HG02840 (cell line): ENCODE measurements around the gene CACNG8.
"Not testable (repeated sequence)": the region's sequence is repeated elsewhere in the genome, so short reads cannot be mapped to it uniquely, and the experiment has no call there.

ENCODE experiments used
- ATAC-seq: cut with Tn5 transposase; IDR thresholded peaks from one replicate; pipeline ENCODE4 v1.9.1; 2021; ENCODE audit warnings: mild to moderate bottlenecking, moderate library complexity, moderate number of reproducible peaks; ENCODE audit not compliant: unreplicated experiment, low FRiP score

CACNG8 gene

DNA sequence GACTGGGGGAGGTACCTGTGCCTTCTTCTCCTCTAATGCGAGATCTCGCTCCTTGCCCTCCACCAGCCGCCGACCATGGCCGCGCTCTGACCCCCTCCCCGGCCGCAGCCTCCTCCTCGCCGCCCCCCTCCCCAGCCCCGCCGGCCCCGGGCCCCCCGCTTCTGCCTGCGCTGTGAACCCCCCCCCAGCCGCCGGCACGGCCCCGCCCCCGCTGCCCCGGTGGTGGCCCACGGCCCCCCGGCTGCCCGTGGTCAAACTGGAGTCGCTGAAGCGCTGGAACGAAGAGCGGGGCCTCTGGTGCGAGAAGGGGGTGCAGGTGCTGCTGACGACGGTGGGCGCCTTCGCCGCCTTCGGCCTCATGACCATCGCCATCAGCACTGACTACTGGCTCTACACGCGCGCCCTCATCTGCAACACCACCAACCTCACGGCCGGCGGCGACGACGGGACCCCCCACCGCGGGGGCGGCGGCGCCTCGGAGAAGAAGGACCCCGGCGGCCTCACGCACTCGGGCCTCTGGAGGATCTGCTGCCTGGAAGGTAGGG, at the start of gene CACNG8:
Gene CACNG8, plus strand, starts transcription at position 51 of the 545 bp plus-strand sequence.
- no peak for ATAC-seq

- no peak for ATAC-seq
Measured at GRCh38 chr19:53915000-53915399, 47.7 kb upstream of the CACNG8 start.

DNA sequence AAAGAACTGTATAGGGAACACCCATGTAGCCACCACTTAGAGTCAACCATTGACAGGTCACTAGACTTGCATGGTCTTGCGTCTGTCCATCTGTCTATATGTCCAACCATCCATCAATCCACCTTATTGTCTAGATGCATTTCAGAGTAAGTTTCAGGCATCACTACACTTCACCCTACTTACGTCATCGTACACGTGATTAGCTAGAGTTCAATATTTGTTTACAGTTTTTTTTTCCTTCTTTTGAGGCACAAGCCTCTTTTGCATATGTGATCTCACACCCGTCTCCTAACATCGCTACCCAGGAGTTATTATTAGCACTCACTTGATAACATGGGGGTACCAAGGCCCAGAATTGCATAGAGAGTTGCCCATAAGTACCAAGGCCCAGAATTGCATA, 46.7 kb upstream of the CACNG8 start:
- ATAC-seq: no peak

DNA sequence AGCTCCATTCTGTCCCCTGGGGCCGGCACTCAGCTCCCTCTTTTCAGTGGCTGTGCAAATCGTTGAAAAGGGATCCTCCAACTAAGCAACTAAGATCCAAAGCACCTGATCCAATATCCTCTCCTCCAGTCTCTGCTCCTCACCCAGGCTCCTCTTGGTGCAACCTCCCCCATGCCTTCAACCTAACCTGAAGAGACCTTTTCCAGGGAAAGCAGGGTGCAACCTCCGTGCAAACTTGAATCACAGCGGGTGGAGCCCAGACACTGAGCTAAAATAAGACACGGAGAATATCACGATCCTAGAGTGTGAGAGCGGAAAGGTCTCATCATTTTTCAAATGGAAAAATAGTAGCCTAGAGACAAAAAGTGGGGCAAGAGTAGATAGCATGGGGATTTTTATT, 45.4 kb upstream of the CACNG8 start:
- ATAC-seq: no peak

DNA sequence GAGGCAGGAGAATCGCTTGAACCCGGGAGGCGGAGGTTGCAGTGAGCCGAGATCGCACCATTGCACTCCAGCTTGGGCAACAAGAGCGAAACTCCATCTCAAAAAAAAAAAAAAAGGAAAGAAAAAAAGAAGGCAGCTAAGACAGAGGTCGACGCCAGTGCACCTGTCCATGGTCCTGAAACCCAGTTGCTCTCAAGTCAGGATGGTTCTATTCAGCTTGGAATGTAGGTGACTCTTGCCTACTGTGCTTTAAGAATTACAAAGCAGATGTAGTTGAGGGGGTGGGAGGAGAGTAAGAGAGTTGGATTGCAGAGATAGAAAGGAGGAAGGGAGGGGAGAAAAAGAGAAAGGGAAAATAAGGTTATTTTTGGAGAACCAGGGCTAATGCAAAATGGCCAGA, 35.0 kb upstream of the CACNG8 start:
- ATAC-seq: no peak

DNA sequence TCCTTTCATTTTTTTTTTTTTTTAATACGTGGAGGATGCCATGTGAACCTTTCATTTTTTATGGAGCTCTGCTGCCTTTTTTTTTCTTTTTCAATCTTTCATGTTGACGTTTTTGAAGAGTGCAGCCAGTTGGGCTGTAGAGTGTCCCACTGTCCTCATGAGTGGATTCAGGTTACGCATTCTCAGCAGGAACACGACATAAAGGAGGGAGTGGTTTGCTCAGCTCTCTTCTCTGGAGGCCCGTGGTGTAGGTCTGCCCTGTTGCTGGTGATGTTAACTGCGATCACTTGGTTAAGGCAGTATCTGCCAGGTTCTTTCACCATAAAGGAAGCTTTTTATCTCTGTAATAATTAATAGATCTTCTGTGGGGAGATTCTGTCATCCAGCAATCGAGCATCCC, 26.7 kb upstream of the CACNG8 start:
- ATAC-seq: no peak

DNA sequence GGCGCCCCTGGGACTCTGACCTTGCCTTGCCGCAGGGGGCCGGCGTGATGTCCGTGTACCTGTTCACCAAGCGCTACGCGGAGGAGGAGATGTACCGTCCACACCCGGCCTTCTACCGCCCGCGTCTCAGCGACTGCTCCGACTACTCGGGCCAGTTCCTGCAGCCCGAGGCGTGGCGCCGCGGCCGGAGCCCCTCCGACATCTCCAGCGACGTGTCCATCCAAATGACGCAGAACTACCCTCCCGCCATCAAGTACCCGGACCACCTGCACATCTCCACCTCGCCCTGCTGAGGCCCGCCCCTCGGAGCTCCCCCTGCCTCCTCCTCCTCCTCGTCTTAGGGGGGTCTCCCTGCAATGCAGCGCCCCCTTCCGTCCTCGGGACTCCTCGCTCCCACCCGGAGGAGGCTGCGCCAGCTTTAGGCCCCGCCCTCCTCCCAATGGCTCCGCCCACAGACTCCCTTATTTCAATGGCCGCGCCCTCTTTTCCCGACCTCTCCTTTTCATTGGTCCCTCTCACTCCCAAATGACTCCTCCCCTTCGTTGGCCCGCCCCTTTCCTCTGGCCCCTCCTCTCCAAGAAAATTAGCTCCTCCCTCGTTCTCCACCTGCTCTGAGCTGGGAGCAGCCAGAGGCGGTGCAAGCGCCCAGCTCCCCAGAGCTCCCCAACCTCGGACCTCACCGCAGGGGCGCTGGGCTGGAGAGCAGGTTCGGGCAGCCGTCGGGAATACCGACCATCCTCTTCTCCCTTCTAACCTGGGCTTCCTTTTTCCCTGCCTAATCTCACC, 20.5 kb upstream of the CACNG8 start:
- ATAC-seq: no peak

DNA sequence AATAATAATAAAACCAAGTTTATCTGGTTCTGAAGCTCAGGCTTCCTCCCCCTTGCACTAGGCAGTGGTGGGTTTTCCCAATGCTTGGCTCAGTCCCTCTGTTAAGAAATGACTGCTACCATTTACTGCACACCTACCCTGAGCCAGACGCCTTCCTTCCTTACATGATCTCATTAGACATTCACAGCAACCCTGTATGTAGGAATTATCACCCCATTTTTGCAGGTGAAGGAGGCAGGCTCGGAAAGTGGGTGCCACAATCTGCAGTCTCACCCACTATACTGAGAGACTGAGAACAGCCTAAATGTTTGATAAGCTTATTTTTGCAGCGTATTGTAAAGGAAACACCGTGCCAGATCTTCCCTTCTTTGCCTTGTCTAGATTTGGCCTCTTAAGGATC, 18.3 kb upstream of the CACNG8 start:
- no peak for ATAC-seq

GRCh38 chr19:53944933-53945332, 17.8 kb upstream of the CACNG8 start:
- no peak for ATAC-seq

GRCh38 chr19:53945441-53945840, 17.3 kb upstream of the CACNG8 start:
- no peak for ATAC-seq

- no peak for ATAC-seq
Measured at GRCh38 chr19:53945998-53946397, 16.7 kb upstream of the CACNG8 start.

- no peak for ATAC-seq
Measured at GRCh38 chr19:53947624-53948023, 15.1 kb upstream of the CACNG8 start.

DNA sequence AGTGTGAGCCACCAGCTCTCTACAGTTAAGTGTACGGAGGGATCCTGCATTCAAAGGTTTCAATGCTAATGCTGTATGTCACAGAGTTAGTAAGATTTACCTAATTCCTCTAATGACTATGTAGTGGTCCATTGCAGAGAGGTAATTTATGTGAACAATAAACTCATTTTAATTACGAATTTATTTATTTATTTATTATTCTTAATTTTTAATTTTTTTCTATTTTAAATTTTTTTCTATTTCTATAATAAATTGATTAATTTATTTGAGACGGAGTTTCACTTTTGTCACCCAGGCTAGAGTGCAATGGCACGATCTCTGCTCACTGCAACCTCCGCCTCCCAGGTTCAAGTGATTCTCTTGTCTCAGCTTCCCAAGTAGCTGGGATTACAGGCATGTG, 14.1 kb upstream of the CACNG8 start:
- ATAC-seq: not testable (repeated sequence)

GRCh38 chr19:53951436-53951835, 11.3 kb upstream of the CACNG8 start:
- ATAC-seq: no peak

- ATAC-seq: no peak
Measured at GRCh38 chr19:53951947-53952346, 10.8 kb upstream of the CACNG8 start.

DNA sequence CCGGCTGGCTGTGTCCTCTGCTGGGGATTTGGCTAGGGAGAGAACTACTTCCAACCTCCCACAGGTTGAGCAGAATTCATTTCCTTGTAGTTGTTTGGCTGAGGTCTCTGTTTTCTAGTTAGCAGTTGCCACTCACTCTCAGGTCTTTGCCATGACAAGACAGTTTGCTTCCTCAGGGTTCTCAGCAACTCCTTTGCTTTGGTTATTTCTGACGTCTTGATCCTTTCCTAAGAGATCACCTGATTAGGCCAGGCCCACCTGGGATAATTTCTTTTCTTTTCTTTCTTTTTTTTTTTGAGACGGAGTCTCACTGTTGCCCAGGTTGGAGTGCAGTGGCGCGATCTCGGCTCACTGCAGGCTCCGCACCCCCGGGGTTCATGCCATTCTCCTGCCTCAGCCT, 9.4 kb upstream of the CACNG8 start:
- no peak for ATAC-seq

- ATAC-seq: no peak
Measured at GRCh38 chr19:53957448-53958167, 5.1 kb upstream of the CACNG8 start.

DNA sequence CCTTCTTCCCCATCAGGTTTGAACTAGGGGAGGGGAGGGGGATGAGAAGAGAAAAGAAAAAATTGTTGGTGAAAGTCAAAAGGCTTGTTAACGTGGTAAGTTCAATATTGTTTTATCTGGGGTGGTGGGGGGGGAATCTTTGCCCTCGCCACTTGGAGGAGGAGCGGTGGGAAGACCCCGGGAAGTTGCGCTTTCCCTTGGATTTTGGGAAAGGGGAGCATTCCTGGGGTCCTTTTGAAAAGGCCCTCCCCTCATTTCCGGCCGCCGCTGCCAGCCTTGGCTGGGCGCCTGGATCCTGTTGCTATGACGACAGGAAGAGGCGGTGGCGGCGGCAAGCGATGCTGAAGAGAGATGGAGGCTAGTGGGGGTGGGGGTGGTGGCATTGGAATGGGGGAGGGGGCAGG, 4.6 kb upstream of the CACNG8 start:
- ATAC-seq: no peak

DNA sequence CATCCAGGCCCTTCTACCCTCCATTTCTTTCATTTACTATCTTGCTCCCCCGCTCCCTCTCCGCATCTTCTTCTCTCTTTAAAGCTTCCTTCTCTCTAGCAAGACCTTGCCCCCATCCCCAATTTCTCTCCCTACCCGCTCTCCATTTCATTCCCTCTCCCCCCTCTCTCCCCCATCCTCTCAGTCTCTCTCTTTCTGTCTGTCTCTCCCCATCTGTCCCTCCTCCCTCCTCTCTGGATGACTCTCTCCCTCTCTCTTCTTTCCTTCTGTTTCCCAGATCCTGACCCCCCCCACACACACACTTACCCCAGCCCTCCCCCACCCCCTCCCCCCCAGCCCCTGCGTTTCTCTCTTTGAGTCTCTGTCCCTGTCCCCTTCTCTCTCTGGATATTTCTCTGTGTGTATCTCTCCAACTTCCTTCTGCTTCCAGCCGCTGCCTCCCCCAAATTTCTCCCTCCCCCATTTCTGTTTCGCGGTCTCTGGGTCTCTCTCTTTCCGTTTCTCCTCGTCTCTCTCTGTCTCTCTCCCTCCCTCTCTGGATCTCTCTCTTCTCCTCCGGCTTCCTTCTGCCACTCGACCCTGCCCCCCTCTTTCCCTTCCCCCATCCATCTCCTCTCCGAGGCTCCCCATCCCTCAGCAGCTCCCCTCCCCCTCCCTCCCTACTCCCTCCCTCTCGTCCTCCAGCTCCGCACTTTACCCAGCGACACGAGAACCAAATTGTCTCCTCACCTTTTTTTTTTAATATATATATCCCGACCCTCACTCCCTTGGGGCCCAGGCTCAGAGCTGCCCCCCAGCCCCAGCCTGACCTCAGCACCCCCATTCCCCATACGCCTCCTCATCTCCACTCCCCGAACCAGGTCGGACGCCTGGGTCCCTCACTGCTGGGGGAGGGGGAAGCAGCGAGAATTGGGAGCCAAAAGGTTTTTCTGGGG, 3.6 kb upstream of the CACNG8 start:
- ATAC-seq: no peak

GRCh38 chr19:53960187-53960586, 2.5 kb upstream of the CACNG8 start:
- ATAC-seq: no peak

DNA sequence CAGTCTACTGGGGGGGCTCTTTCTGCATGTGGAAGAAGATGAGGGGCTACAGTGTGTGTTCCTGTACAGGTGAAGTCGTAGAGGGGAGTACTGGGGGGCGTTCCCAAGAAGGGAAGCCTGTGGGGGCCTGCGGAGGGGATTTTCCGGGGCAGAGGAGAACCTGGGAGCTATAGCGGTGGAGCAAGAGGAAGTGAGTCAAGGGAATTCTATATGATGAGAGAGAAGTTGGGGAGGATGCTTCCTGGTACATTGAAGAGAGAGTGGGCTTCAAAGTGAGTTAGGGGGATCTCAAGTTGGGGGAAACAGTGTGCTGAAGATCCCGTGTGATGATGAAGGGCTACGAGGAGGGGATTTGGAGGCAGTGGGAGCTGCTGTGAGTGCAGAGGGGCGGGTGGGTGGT, 1.9 kb upstream of the CACNG8 start:
- no peak for ATAC-seq
